Measurements from ENCODE around the gene REEP6. TPM values are rescaled to one million over a fixed set of nuclear protein-coding genes. Genes with fewer than 3 reads are reported as not detected.

Gene REEP6
- total and polyA plus RNA-seq, 4 donors: 3.3 to 13.3 (median 8.8) TPM

- WGBS (ENCODE audit: insufficient coverage): under 1% methylated on average over 64 of the region's 74 CpGs
- H3K27me3 ChIP-seq (ENCODE audit: control insufficient read depth, insufficient read depth, low read length): no peaks in the 10 kb centered on the region
- H3K36me3 ChIP-seq (ENCODE audit: control insufficient read depth, insufficient read depth, low read length): peaks cover 34% of the 10 kb centered on the region
- DNase-seq (ENCODE audit: low read depth in 4 of 6, low spot score in 6 of 6): peak in 4 of 6 donors; percentile 86 to 98 (median 94)
- H3K4me1 ChIP-seq (ENCODE audit: control insufficient read depth, insufficient read depth, low read length): peaks cover 89% of the 10 kb centered on the region
- H3K4me3 ChIP-seq (ENCODE audit: low read depth, low read length): peak within 1 kb of the TSS; percentile 58
- H3K9me3 ChIP-seq (ENCODE audit: control insufficient read depth, insufficient read depth, low read length): no peaks in the 10 kb centered on the region
- H3K27ac ChIP-seq (ENCODE audit: low read depth, low read length): peak within 1 kb of the TSS; percentile 94
Measured at GRCh38 chr19:1449467-1450442, 41.2 kb upstream of the REEP6 start, which contains the start of gene APC2. Gene APC2, plus strand, starts transcription at chr19:1450121. Its CDS starts 2,881 bp downstream, at chr19:1453002.

- Histone ChIP-seq H3K4me1 (ENCODE audit: control insufficient read depth, insufficient read depth, low read length) (peaks cover 90% of the 10 kb centered on the region), H3K27ac (ENCODE audit: low read depth, low read length) (peak overlapping the region; percentile 94), H3K9me3 (ENCODE audit: control insufficient read depth, insufficient read depth, low read length) (no peaks in the 10 kb centered on the region), H3K27me3 (ENCODE audit: control insufficient read depth, insufficient read depth, low read length) (no peaks in the 10 kb centered on the region), H3K36me3 (ENCODE audit: control insufficient read depth, insufficient read depth, low read length) (peaks cover 47% of the 10 kb centered on the region), H3K4me3 (ENCODE audit: low read depth, low read length) (peak overlapping the region; percentile 58)
- DNase-seq (ENCODE audit: low read depth in 4 of 6, low spot score in 6 of 6): peak in 2 of 6 donors; percentile 64 to 76
- 25% methylated on average over 21 of the region's 22 CpGs for WGBS (ENCODE audit: insufficient coverage)
Measured at GRCh38 chr19:1450735-1451731, 39.9 kb upstream of the REEP6 start.

GRCh38 chr19:1451916-1452801 is 38.8 kb upstream of the REEP6 start:
- Histone ChIP-seq H3K4me3 (ENCODE audit: low read depth, low read length) (peak overlapping the region; percentile 58), H3K9me3 (ENCODE audit: control insufficient read depth, insufficient read depth, low read length) (no peaks in the 10 kb centered on the region), H3K4me1 (ENCODE audit: control insufficient read depth, insufficient read depth, low read length) (peaks cover 94% of the 10 kb centered on the region), H3K27me3 (ENCODE audit: control insufficient read depth, insufficient read depth, low read length) (no peaks in the 10 kb centered on the region), H3K36me3 (ENCODE audit: control insufficient read depth, insufficient read depth, low read length) (peaks cover 58% of the 10 kb centered on the region), H3K27ac (ENCODE audit: low read depth, low read length) (peak overlapping the region; percentile 94)
- peak in 4 of 6 donors; percentile 75 to 97 (median 90) for DNase-seq (ENCODE audit: low read depth in 4 of 6, low spot score in 6 of 6)
- WGBS (ENCODE audit: insufficient coverage): 10% methylated on average over 38 of the region's 39 CpGs

- Histone ChIP-seq H3K9me3 (ENCODE audit: control insufficient read depth, insufficient read depth, low read length) (no peaks in the 10 kb centered on the region), H3K4me3 (ENCODE audit: low read depth, low read length) (peak overlapping the region; percentile 58), H3K4me1 (ENCODE audit: control insufficient read depth, insufficient read depth, low read length) (peaks cover 90% of the 10 kb centered on the region), H3K36me3 (ENCODE audit: control insufficient read depth, insufficient read depth, low read length) (peaks cover 66% of the 10 kb centered on the region), H3K27ac (ENCODE audit: low read depth, low read length) (peak overlapping the region; percentile 94), H3K27me3 (ENCODE audit: control insufficient read depth, insufficient read depth, low read length) (no peaks in the 10 kb centered on the region)
- 46% methylated on average over 26 of the region's 30 CpGs for WGBS (ENCODE audit: insufficient coverage)
- no peak for DNase-seq (ENCODE audit: low read depth in 4 of 6, low spot score in 6 of 6)
Measured at GRCh38 chr19:1452802-1453524, 38.0 kb upstream of the REEP6 start.

GRCh38 chr19:1453525-1454364 is 37.2 kb upstream of the REEP6 start:
- peak overlapping the region; percentile 58 for H3K4me3 ChIP-seq (ENCODE audit: low read depth, low read length)
- H3K36me3 ChIP-seq (ENCODE audit: control insufficient read depth, insufficient read depth, low read length): peaks cover 73% of the 10 kb centered on the region
- peaks cover 87% of the 10 kb centered on the region for H3K4me1 ChIP-seq (ENCODE audit: control insufficient read depth, insufficient read depth, low read length)
- peak overlapping the region; percentile 94 for H3K27ac ChIP-seq (ENCODE audit: low read depth, low read length)
- H3K9me3 ChIP-seq (ENCODE audit: control insufficient read depth, insufficient read depth, low read length): no peaks in the 10 kb centered on the region
- H3K27me3 ChIP-seq (ENCODE audit: control insufficient read depth, insufficient read depth, low read length): no peaks in the 10 kb centered on the region
- DNase-seq (ENCODE audit: low read depth in 4 of 6, low spot score in 6 of 6): peak in 5 of 6 donors; percentile 79 to 96 (median 81)
- 18% methylated on average over 20 of the region's 33 CpGs for WGBS (ENCODE audit: insufficient coverage)

- Histone ChIP-seq H3K27me3 (ENCODE audit: control insufficient read depth, insufficient read depth, low read length) (no peaks in the 10 kb centered on the region), H3K36me3 (ENCODE audit: control insufficient read depth, insufficient read depth, low read length) (peaks cover 83% of the 10 kb centered on the region), H3K9me3 (ENCODE audit: control insufficient read depth, insufficient read depth, low read length) (no peaks in the 10 kb centered on the region), H3K27ac (ENCODE audit: low read depth, low read length) (no peak overlapping the region), H3K4me1 (ENCODE audit: control insufficient read depth, insufficient read depth, low read length) (peaks cover 77% of the 10 kb centered on the region), H3K4me3 (ENCODE audit: low read depth, low read length) (no peak overlapping the region)
- 47% methylated on average over 15 of the region's 22 CpGs for whole genome bisulfite sequencing (ENCODE audit: insufficient coverage)
- no peak for DNase-seq (ENCODE audit: low read depth in 4 of 6, low spot score in 6 of 6)
Measured at GRCh38 chr19:1455002-1455335, 36.0 kb upstream of the REEP6 start.

GRCh38 chr19:1455336-1456120 is 35.5 kb upstream of the REEP6 start:
- no peaks in the 10 kb centered on the region for H3K27me3 ChIP-seq (ENCODE audit: control insufficient read depth, insufficient read depth, low read length)
- H3K4me1 ChIP-seq (ENCODE audit: control insufficient read depth, insufficient read depth, low read length): peaks cover 72% of the 10 kb centered on the region
- H3K27ac ChIP-seq (ENCODE audit: low read depth, low read length): peak overlapping the region; percentile 33
- H3K4me3 ChIP-seq (ENCODE audit: low read depth, low read length): no peak overlapping the region
- peaks cover 89% of the 10 kb centered on the region for H3K36me3 ChIP-seq (ENCODE audit: control insufficient read depth, insufficient read depth, low read length)
- peak in 2 of 6 donors; percentile 66 to 74 for DNase-seq (ENCODE audit: low read depth in 4 of 6, low spot score in 6 of 6)
- no peaks in the 10 kb centered on the region for H3K9me3 ChIP-seq (ENCODE audit: control insufficient read depth, insufficient read depth, low read length)
- 52% methylated on average over 42 of the region's 42 CpGs for WGBS (ENCODE audit: insufficient coverage)

All from spinal cord (tissue), 10 donors.